GM19023 (cell line): ENCODE data around the gene PLPP3.

Experiments
- ATAC-seq: cut with Tn5 transposase; IDR thresholded peaks from one replicate; pipeline ENCODE4 v1.9.1; 2021; ENCODE audit warnings: mild to moderate bottlenecking, moderate library complexity; ENCODE audit not compliant: unreplicated experiment

Gene PLPP3

DNA sequence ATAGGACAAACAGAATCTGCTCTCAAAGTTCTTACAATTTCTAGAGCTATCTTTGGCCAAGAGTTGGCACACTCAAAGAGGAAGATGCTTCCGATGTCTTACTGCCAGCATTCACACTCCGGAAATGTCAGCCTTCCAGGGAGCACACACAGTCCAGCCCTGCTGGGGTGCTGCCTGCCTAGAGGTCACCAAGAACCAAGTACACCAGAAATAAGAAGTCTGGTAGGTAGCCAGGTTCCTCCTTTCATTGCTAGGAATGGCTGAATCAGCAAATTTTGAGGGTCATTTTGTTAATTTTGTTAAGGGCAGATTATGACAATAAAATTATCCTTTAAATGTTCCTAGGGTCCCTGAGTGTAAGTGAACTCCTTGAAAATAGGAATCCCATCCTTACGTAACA is 77.5 kb downstream of the PLPP3 start:
- ATAC-seq: no peak

DNA sequence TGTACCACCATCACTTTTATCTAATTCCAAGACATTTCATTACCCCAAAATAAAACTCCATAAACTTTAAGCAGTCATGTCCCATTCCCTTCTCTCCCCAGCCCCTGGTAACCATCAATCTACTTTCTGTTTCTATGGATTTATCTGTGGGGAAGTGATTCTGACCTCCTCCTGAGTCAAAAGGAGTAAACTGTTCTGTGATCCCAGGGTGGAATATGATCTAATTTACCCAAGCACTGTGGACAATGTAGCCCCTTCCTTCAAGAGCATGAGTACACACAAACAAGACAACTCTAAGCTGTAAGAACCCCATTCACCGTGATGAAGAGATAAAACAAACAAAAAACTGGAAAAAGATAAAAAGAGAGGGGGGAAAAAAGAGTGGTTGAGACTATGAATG is 77.9 kb downstream of the PLPP3 start:
- ATAC-seq: no peak

DNA sequence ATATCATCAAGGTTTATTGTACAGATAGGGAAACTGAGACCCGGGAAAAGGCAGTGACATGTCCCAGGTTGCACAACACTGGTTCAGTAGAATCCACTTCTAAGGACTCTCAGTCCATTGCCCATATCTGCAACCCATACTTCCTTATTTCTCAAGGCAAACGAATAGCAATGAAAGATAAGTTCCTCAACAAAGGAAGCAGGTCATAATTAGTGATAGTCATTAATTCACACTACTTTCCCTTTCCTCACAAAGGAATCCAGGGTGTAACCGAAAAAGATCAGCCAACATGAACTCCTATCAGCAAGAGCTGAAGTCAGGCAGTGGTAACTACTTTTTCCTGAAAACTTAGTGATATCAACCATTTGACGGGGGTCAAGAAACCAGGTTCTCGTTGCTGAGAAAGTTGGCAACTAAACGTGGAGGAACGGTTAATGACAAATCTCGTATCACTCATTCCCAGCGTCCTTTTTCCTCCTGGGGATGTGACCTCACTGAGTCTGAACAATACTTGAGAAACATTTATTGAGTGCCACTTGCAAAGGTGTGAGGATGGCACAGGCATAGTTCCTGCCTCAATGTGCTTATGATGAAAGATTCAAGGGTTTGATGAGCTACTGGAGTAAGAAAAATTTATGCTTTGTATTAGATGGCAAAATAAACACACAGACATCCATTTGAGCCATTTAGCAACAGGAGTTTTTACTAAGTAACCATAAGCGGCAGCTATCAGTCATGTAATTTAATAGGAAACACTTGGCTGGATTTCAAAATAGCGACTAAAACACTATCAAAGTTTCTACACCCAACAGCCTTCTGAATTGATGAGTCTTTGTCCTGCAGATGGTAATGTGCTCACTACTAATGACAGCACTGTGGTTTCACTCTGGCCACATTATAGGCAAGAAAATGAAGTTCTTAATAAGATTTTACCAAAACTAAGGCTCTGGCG is 82.3 kb downstream of the PLPP3 start:
- no peak for ATAC-seq

DNA sequence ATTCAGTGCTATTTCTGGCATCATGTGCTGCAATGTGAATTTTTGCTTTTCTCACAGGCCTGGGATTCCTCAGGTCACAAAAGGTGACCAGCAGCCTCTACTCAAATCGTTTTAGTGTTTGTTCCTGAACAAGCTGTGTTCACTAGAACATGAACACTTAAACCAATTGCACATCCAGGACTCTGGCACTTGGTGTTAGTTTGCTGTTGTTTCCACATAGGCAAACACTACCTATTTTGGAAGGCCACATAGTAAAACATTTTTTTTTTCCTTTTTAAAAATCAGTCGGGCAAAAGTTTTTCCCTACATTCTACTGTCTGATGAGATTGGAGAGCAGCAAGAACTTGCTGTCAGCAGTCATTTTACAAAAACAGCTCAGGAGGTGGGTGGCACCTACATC is 83.2 kb downstream of the PLPP3 start:
- ATAC-seq: no peak

DNA sequence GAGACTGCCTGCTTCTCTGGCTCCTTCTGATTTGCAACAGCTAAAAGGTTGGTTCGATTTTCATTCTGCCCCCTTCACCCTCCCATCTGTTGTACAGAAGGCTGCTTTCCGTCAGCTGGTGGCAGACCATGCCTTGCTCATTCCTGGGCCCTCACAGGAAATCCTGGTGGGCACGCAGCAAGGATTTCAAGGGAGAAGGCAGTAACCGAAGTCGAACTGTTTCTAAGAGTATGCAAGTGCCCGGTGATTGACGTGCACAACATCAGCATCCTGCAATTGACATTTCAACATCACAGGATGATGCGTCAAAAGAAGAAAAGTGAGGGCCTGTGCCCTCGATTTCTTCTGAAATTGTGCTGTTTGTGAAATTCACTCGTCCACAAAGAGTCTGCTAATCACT is 83.8 kb downstream of the PLPP3 start:
- ATAC-seq: no peak

DNA sequence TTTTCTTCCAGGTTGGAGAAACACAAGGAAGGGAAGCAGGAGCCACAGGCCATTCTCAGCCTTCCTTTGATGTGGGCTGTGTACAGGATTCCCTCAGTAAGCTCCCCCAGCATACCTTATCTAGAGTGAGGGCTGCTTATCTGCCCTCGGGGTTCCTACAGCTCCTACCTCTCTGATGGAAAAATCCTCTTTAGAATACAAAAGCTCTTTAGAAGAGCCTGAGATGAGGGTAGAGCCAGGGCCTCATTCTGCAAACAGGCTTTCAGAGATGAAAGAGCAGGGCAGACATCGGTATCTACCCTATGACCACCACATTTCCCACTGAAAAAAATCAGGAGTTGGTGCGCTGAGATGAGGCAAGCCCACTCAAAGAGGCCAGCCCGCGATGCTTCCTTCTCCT is 85.1 kb downstream of the PLPP3 start:
- no peak for ATAC-seq

DNA sequence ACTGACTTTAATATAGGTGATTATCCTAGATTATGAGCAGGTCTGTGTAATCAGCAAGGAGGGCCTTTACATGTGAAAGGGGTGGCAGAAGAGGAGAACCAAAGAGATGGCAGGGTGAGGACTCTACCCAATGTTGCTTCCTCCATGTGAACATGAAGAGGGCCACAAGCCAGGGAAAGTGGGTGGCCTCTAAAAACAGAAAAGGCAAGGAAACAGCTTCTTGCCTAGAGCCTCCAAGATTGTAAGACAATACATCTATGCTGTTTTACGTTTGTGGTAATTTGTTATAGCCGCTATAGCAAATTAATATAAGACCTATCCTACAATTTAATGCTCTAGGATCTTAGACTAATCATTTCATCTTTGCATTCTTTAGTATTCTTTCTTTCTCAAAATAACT is 85.5 kb downstream of the PLPP3 start:
- ATAC-seq: no peak

DNA sequence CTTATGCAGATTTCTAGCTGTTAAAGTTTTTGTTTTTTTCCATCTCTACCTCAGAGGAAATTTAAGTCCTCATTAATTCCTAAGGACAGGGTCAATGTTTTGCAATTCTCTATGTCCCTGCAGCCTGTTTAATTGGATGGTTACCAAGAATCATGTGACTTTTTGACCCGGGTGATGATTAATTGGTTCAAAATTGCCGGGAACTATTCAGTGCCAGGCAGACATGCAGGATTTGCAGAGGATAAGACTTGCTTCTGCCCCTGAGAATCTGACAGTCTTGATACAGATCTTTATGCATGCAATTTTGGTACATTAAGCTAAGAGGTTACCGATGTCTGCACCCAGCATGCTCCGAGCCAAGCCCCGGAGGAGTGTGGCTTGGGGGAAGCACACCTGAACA is 87.9 kb downstream of the PLPP3 start:
- no peak for ATAC-seq

DNA sequence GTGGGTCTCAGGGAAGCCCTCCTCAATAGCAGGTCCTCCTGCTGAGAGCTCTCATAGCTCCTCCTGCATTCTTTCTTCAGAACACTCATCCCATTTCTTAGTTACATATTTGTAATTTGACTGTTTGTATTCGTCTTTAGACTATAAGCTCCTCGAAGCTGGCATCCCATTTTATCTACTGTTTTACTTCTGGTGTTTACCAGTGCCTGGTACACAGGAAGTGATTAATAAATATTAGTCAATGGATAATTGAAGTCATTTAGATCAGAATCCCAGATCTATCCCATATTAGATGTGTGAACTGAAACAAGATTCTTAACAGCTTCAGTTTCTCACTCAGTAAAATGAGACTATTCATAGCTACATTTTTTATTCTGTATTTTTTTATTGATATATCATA is 88.7 kb downstream of the PLPP3 start:
- ATAC-seq: no peak

DNA sequence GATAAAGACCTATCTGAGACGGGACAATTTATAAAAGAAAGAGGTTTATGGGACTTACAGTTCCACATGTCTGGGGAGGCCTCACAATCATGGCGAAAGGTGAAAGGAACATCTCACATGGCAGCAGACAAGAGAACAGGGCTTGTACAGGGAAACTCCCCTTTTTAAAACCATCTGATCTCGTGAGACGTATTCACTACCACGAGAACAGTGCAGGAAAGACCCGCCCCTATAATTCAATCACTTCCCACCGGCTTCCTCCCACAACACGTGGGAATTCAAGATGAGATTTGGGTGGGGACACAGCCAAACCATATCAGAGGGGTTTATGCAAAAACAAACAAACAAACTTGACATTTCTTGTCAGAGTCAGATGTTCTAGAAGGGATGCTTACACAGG is 89.7 kb downstream of the PLPP3 start:
- ATAC-seq: no peak

DNA sequence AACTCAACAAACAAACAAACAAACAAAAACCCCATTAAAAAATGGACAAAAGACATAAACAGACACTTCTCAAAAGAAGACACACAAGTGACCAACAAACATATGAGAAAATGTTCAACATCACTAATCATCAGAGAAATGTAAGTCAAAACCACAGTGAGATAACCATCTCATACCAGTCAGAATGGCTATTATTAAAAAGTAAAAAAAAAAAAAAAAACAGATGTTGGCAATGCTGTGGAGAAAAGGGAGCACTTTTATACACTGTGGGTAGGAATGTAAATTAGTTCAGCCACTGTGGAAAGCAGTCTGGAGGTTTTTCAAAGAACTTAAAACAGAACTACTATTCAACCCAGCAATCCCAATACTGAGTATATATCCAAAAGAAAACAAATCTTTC is 94.7 kb downstream of the PLPP3 start:
- ATAC-seq: no peak

DNA sequence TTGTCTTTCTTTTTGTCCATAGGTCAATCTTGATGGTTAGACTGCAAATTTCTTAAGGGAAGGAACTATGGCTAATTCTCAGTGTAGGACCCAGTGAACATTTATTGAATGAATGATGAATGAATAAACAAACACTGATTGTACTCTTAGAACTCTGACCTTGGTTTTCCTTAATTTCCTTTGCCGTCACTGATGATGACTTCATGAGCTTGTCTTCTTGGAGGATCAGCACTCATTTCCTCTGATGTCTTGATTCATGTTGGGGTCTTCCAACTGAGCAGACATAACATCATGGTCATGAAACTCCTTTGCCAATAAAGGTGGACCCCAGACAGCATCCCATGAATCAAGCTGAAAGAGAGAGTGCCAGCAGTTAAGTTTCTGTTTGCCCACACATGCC is 96.3 kb downstream of the PLPP3 start:
- no peak for ATAC-seq

DNA sequence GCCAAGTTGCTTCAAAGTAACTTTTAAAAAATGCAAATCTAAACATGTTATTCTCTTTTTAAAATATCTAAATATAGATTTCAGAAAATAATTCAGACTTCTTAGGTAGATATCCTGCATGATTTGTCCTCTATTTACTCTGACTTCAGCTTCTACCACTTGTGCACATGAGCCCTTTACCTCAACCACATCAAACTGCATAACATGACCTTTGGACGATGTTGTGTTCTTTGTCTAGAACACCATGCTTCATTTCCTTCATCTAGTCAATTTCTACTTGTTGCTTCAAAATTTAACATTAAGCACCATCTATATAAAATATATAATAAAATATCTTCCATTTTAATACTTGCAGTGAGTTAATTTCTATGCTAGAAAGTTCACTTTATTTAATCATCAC is 96.9 kb downstream of the PLPP3 start:
- ATAC-seq: no peak

DNA sequence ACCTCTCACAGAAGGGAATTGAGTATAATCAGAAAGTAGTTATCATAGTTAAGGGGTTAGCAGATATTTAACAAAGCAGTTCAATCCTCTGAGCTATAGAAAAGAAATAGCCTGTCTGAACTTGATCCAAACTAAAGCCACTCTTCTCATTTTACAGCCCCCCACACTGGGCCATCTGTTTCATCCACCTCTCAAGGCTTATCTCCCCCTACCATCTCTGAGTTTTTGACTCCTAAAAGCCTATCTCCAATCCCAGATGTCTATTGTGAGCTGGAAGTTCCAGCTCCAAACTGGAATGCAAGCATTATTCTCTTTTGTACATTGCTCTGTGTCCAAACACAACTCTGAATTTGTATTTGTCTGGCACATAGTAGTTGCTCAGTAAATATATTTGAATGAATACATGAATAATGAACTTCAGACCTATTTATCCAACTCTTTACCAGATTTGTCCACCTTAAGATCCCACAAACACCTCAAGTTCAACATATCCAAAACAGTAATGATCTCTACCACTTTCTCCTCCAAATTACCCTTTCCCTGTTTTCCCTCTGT is 98.1 kb downstream of the PLPP3 start:
- no peak for ATAC-seq

DNA sequence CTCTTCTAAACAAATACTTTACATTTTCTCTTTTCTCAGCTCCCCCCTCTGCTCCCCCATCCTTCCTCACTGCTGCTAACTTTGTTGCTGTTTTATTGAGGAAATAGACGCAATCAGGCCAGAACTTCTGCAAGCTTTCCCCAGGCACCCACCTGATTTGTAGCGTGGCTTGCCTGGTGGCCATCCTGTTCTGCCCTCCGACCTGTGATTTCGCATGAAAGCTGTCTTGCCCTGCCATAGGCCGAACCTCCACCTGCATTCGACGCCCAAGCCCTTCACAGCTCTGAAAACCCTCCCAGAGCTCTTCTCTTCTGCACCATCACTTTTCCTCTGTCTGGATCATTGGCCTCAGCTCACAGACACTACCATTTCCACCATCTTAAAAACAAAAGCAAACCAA is 100.6 kb downstream of the PLPP3 start:
- no peak for ATAC-seq

DNA sequence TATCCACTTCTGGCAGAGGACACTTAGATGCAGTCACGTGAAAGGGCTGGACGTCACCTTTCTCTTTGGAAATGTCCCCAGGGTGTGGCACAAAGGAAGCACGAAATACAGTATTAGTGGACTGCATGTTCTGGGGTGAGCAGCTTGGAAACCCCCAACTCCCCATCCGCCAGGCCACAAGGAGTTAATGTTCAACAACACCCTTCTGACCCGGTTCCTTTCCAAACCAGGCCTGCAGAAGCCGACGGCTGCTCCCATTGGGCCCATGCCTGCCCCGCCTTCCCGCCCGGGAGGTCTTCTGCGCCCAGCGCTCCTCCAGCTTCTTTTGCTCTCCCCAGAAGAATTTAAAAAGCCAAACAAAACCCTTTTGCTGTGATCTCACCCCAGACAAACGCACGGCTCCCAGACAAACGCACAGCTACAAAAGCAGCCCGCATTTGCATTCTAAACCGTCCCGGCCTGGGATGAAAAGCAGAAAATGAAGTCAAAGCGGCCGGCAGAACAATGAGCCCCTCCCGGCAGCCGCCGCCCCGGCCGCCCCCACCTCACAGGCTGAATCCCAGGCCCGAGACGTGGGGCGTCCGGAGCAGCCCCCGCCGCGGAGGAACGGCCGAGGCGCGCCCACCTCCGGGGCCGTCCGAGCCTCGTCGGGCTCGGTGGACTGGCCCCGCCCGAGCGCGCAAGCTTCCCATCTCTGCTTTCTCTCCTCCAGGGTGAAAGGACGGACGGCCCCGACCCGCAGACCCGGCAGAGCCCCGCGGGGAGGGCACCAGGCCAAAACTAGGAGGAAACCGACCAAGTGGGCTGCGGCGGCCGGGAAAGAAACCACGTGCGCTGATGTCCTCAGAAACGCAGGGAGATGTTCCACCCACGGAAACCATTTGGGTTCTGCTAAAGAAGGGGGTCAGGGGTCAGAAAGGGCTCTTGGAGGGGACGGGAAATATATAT is 101.9 kb downstream of the PLPP3 start:
- no peak for ATAC-seq

DNA sequence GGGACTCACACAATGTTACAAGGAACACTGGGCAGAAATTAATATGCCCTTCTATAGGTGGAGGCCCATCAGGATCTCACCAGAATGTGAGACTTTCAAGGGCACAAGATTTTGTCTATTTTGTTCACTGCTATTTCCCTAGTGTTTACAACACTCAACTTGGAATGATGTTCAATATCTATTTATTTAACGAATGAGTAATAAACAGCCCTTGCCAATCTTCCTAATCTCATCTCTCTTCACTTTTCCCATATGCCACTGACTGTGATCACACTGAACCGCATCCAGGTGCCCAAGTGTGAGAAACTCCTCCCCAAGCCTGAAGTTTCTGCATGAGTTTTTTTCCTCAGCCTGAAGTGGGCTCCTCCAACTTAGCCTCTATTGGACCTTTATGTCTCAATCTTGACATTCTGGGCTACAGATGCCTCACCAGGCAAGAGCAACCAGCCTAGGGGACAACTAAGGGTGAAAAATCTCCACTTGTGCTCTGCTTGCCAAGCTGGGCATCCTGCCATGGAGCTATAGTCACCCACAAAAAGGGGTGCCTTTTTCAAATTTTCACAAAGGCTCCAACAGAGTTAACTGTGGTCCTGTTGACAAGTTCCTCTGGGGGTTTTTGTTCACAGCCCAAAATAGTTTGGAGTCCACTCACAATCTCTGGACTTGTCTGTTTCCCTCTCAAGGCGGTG is 105.6 kb downstream of the PLPP3 start:
- ATAC-seq: no peak

DNA sequence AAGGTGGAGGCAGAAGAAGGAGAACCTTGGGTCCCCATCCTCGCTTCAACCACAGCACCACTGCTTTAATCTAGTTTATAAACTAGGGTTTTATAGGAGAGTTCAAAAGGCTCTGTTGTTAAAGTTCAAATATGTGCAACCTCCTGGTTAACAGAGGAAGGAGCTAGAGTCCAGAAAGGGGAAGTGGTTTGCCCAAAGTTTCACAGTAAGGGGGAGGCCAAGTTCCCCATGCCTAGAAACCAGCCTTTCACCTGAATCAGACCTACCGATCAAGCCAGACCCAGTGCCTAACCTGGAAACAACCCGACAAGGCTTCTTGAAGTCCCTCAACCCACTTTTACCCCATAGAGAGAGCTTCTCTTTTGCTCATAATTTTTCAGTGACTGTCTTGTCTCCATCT is 106.5 kb downstream of the PLPP3 start:
- ATAC-seq: peak; percentile 62

DNA sequence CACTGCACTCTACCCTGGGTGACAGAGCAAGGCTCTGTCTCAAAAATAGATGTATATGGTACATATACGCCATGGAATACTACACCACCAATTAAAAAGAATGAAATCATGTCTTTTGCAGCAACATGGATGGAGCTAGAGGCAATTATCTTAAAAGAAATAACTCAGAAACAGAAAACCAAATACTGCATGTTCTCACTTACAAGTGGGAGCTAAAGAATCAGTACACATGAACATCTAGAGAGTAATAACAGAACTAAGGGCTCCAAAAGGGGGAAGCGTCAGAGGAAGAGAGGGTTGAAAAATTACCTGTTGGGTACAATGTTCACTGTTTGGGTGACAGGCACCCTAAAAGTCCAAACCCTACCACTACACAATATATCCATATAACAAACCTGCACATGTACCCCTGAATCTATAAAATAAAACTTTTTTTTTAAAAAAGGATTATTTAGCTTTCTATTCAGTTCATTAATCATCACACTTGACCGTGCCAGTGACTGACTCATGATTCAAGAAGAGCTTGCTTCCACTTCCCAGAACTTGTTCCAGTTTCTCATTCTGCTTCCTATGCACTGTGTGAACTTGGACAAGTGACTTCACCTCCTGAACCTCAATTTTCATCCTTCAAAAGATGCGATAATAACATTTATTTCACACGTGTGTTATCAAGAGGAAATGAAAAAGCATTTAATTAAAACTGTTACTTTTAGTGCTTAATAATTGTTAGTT is 109.6 kb downstream of the PLPP3 start:
- ATAC-seq: no peak

DNA sequence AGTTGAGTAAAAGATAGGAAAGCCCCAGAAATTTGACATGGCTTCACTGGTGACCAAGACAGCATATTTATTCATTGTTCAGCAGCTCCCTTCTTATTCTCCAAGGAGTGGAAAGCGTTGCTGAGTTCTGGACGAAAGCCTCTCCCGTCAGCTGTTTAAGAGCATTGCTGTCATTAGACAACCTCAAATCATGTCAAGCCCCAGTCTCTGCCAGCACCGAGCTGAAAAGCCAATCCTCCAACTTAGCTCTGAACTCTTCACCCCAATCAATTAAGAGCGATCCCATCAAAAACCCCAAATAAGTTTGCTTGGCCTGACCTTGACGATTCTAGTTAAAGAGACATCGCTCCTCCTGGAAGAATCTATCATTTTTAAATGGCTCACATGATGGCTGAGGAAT is 110.8 kb downstream of the PLPP3 start:
- ATAC-seq: no peak
